Ascending aorta (tissue), 2 donors: ENCODE measurements around the gene ZMIZ2. TPM values are rescaled to one million over a fixed set of nuclear protein-coding genes. Genes with fewer than 3 reads are reported as not detected.

Source experiments
- DNase-seq, 2 donors: peaks; one replicate each; pipeline ENCODE4 v3.0.0-alpha.2; 2019; ENCODE audit warnings: low spot score in 2 of 2
- H3K27ac ChIP-seq, 2 donors: fragments of 200-600 bp; sonication (generic); one replicate each; pipeline ENCODE4 v1.5.1; 2016 to 2017; ENCODE audit warnings: mild to moderate bottlenecking in 1 of 2
- H3K27me3 ChIP-seq: fragments of 200-600 bp; sonication (generic); one replicate; pipeline ENCODE4 v1.5.1; 2017
- H3K36me3 ChIP-seq, 2 donors: fragments of 200-600 bp; sonication (generic); one replicate each; pipeline ENCODE4 v1.5.1; 2016
- H3K4me1 ChIP-seq, 2 donors: fragments of 200-600 bp; sonication (generic); one replicate each; pipeline ENCODE4 v1.5.1; 2016 to 2017; ENCODE audit warnings: mild to moderate bottlenecking in 1 of 2
- H3K4me3 ChIP-seq, 2 donors: fragments of 200-600 bp; sonication (generic); one replicate each; pipeline ENCODE4 v1.5.1; 2016 to 2017; ENCODE audit warnings: mild to moderate bottlenecking in 1 of 2
- H3K9me3 ChIP-seq, 2 donors: fragments of 200-600 bp; sonication (generic); one replicate each; pipeline ENCODE4 v1.5.1; 2016
- CTCF ChIP-seq, 3 experiments: fragments of 200-600 bp in 2 of 3; fragments of 450-650 bp in 1 of 3; sonication (generic) in 2 of 3; IDR thresholded peaks; one replicate each; pipeline ENCODE4 v1.5.1; 2016 to 2019; ENCODE audit warnings: antibody characterized with exemption in 3 of 3, mild to moderate bottlenecking in 1 of 3, moderate library complexity in 1 of 3
- intact Hi-C: fragments of 100-400 bp; cut with DNase I; formaldehyde crosslinking; loops from one replicate; pipeline ENCODE4 v1.15.1; 2023
- total RNA-seq: library from RNA; depleted of rRNA; stranded (reverse); fragments of >200 nt; gene quantifications from one replicate; pipeline ENCODE4 v1.1.0, GENCODE V29; 2016

Gene ZMIZ2
- total RNA-seq, 1 donor from 2014 or later: 75.5 TPM

- Histone ChIP-seq H3K4me1 (peaks cover 0 to 3% of the 10 kb centered on the region in 2 donors), H3K27ac (no peak overlapping the region), H3K36me3 (peaks cover 88 to 93% of the 10 kb centered on the region in 2 donors), H3K9me3 (no peaks in the 10 kb centered on the region), H3K4me3 (no peak overlapping the region), H3K27me3 (no peaks in the 10 kb centered on the region)
- no peak for DNase-seq
- TF ChIP-seq CTCF (IDR thresholded peaks at IDR 0.05): no peak
- intact Hi-C loops: no loop called here
Observed at GRCh38 chr7:44762726-44763522, 14.3 kb downstream of the ZMIZ2 start.

- no peak for DNase-seq
- H3K4me1 ChIP-seq: peaks cover 4 to 15% of the 10 kb centered on the region in 2 donors
- no peaks in the 10 kb centered on the region for H3K27me3 ChIP-seq
- intact Hi-C loops: no loop called here
- peaks cover 83 to 85% of the 10 kb centered on the region in 2 donors for H3K36me3 ChIP-seq
- no peak for TF ChIP-seq CTCF (IDR thresholded peaks at IDR 0.05)
- no peaks in the 10 kb centered on the region for H3K9me3 ChIP-seq
- no peak overlapping the region for H3K4me3 ChIP-seq
- no peak overlapping the region for H3K27ac ChIP-seq
Observed at GRCh38 chr7:44764081-44764480, 15.4 kb downstream of the ZMIZ2 start.

DNA sequence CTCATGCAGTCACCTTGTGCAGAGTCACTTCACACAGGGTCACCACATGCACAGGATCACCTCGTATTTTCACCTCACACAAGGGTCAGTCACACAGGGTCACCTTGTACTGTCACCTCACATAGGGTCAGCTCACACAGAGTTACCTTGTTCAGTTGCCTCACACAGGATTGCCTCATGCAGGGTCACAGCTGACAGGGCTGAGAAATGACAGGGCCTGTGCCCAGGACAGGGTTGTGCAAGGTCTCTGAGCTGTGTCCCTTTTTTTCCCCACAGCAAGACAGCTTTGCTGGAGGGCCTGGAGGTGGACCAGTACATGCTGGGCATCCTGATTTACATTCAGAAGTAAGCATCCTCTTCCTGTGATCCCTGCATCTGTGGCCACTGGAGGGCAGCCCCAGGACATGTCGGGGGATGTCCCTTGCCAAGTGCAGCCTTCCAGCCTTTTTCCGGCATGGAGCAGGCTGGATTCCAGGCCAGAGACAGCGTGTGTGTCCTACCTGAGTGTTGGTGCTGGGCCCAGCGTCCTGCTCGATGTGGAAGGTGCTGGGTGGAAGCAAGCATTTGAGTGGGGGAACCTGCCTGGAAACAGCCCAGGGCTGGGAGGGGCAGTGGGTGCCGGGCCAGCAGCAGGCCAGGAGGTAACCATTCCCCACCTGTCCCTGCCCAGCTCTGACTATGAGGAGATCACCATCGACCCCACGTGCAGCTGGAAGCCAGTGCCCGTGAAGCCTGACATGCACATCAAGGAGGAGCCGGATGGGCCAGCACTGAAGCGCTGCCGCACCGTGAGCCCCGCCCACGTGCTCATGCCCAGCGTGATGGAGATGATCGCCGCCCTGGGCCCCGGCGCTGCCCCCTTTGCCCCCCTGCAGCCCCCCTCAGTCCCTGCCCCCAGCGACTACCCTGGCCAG, 16.3 kb downstream of the ZMIZ2 start:
- Histone ChIP-seq H3K27me3 (no peaks in the 10 kb centered on the region), H3K9me3 (no peaks in the 10 kb centered on the region), H3K4me3 (no peak overlapping the region), H3K27ac (no peak overlapping the region), H3K4me1 (peaks cover 10 to 22% of the 10 kb centered on the region in 2 donors), H3K36me3 (peaks cover 74 to 76% of the 10 kb centered on the region in 2 donors)
- intact Hi-C loops: no loop called here
- DNase-seq: no peak
- TF ChIP-seq CTCF (IDR thresholded peaks at IDR 0.05): no peak

GRCh38 chr7:44765579-44766415, 17.1 kb downstream of the ZMIZ2 start:
- Histone ChIP-seq H3K27ac (no peak overlapping the region), H3K27me3 (no peaks in the 10 kb centered on the region), H3K4me3 (no peak overlapping the region), H3K4me1 (peaks cover 10 to 25% of the 10 kb centered on the region in 2 donors), H3K36me3 (peaks cover 66 to 68% of the 10 kb centered on the region in 2 donors), H3K9me3 (no peaks in the 10 kb centered on the region)
- intact Hi-C loops: no loop called here
- TF ChIP-seq CTCF (IDR thresholded peaks at IDR 0.05): no peak
- no peak for DNase-seq

DNA sequence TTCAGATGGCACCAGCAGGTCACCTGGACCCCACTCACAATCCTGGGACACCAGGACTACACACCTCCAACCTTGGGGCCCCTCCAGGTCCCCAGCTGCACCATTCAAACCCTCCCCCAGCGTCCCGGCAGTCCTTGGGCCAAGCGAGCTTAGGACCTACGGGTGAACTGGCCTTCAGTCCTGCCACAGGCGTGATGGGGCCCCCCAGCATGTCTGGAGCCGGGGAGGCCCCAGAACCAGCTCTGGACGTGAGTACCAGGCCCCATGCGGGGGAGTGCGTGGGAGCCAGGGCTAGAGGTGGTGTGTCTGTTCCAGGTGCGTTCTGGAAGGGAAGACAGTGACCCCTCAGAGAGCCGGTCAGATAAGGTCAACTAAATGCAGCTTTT, 17.8 kb downstream of the ZMIZ2 start:
- Histone ChIP-seq H3K4me3 (no peak overlapping the region), H3K27me3 (no peaks in the 10 kb centered on the region), H3K27ac (no peak overlapping the region), H3K4me1 (peaks cover 10 to 25% of the 10 kb centered on the region in 2 donors), H3K36me3 (peaks cover 60 to 62% of the 10 kb centered on the region in 2 donors), H3K9me3 (no peaks in the 10 kb centered on the region)
- DNase-seq: no peak
- no peak for TF ChIP-seq CTCF (IDR thresholded peaks at IDR 0.05)
- intact Hi-C loops: no loop called here
